ENCODE data around the gene KASH5.
"Not testable (repeated sequence)": the region's sequence is repeated elsewhere in the genome, so short reads cannot be mapped to it uniquely, and the experiment has no call there.

Gene KASH5

GRCh38 chr19:49362048-49362928 lies 25.8 kb upstream of the KASH5 start, which contains the start of gene TEAD2:
Gene TEAD2 (minus strand): TSS chr19:49362416. CDS start chr19:49360075, 2,341 bp downstream.
- peak; percentile 27 for DNase-seq (ENCODE audit: low spot score)

- no peak for DNase-seq (ENCODE audit: low spot score)
Measured at GRCh38 chr19:49362929-49363267, 25.2 kb upstream of the KASH5 start.

- peak; percentile 94 for DNase-seq (ENCODE audit: low spot score)
Measured at GRCh38 chr19:49363268-49364082, 24.6 kb upstream of the KASH5 start, which contains the start of gene DKKL1. Gene DKKL1 (plus strand): TSS chr19:49363877. CDS start chr19:49363999, 122 bp downstream.

GRCh38 chr19:49364083-49364737 lies 23.8 kb upstream of the KASH5 start:
- DNase-seq (ENCODE audit: low spot score) = no peak

- no peak for DNase-seq (ENCODE audit: low spot score)
Measured at GRCh38 chr19:49366110-49366509, 21.9 kb upstream of the KASH5 start.

GRCh38 chr19:49368711-49369358 lies 19.2 kb upstream of the KASH5 start:
- DNase-seq (ENCODE audit: low spot score) = no peak

- DNase-seq (ENCODE audit: low spot score) = no peak
Measured at GRCh38 chr19:49371184-49371583, 16.9 kb upstream of the KASH5 start.

- DNase-seq (ENCODE audit: low spot score) = not testable (repeated sequence)
Measured at GRCh38 chr19:49373174-49373573, 14.9 kb upstream of the KASH5 start.

- no peak for DNase-seq (ENCODE audit: low spot score)
Measured at GRCh38 chr19:49374665-49375434, 13.2 kb upstream of the KASH5 start.

GRCh38 chr19:49378512-49378911 lies 9.5 kb upstream of the KASH5 start:
- no peak for DNase-seq (ENCODE audit: low spot score)

- DNase-seq (ENCODE audit: low spot score) = no peak
Measured at GRCh38 chr19:49380391-49380790, 7.7 kb upstream of the KASH5 start.

- no peak for DNase-seq (ENCODE audit: low spot score)
Measured at GRCh38 chr19:49382639-49383038, 5.4 kb upstream of the KASH5 start.

- DNase-seq (ENCODE audit: low spot score) = no peak
Measured at GRCh38 chr19:49383599-49383998, 4.5 kb upstream of the KASH5 start.

- DNase-seq (ENCODE audit: low spot score) = no peak
Measured at GRCh38 chr19:49389406-49389805, 1.4 kb downstream of the KASH5 start.

GRCh38 chr19:49390131-49390928 lies 2.3 kb downstream of the KASH5 start:
- no peak for DNase-seq (ENCODE audit: low spot score)

- DNase-seq (ENCODE audit: low spot score) = no peak
Measured at GRCh38 chr19:49390929-49391359, 2.9 kb downstream of the KASH5 start.

GRCh38 chr19:49391581-49392399 lies 3.7 kb downstream of the KASH5 start:
- peak; percentile 97 for DNase-seq (ENCODE audit: low spot score)

GRCh38 chr19:49393881-49394280 lies 5.8 kb downstream of the KASH5 start:
- peak; percentile 18 for DNase-seq (ENCODE audit: low spot score)

All from cerebellar cortex (tissue), 1 donor.